SH-SY5Y (cell line): ENCODE results near the gene POLE4.

Source experiments
- GATA2 ChIP-seq: IDR thresholded peaks from 2 replicates; pipeline ENCODE4 v1.6.1; 2011; ENCODE audit warnings: mild to moderate bottlenecking, low read depth, low read length
- GATA3 ChIP-seq: IDR thresholded peaks from 2 replicates; pipeline ENCODE4 v1.6.1; 2011; ENCODE audit warnings: low read depth, mild to moderate bottlenecking, low read length, moderate library complexity

POLE4 gene

GRCh38 chr2:74931940-74932339 is 26.5 kb upstream of the POLE4 start:
- TF ChIP-seq GATA2 (no peak), GATA3 (no peak)

GRCh38 chr2:74935975-74936391 is 22.5 kb upstream of the POLE4 start:
- TF ChIP-seq GATA2 (no peak), GATA3 (no peak)

- no peak for TF ChIP-seq GATA2
- no peak for TF ChIP-seq GATA3
These were observed 21.1 kb upstream of the POLE4 start for GRCh38 chr2:74937221-74937880.

- no peak for TF ChIP-seq GATA3
- TF ChIP-seq GATA2: no peak
These were observed 20.2 kb upstream of the POLE4 start for GRCh38 chr2:74938264-74938663.

- no peak for TF ChIP-seq GATA3
These were observed 18.3 kb upstream of the POLE4 start for GRCh38 chr2:74939919-74940812.

GRCh38 chr2:74941284-74941683 is 17.2 kb upstream of the POLE4 start:
- TF ChIP-seq GATA3: no peak
- TF ChIP-seq GATA2: no peak

GRCh38 chr2:74942263-74942662 is 16.2 kb upstream of the POLE4 start:
- TF ChIP-seq GATA2 (no peak), GATA3 (no peak)

GRCh38 chr2:74944987-74945787 is 13.3 kb upstream of the POLE4 start:
- TF ChIP-seq GATA3: no peak
- TF ChIP-seq GATA2: no peak

- TF ChIP-seq GATA3 (no peak), GATA2 (no peak)
These were observed 12.6 kb upstream of the POLE4 start for GRCh38 chr2:74945788-74946331.

GRCh38 chr2:74947703-74948102 is 10.7 kb upstream of the POLE4 start:
- TF ChIP-seq GATA2 (no peak), GATA3 (no peak)

- TF ChIP-seq GATA3 (no peak), GATA2 (no peak)
These were observed 9.7 kb upstream of the POLE4 start for GRCh38 chr2:74948779-74949178.

GRCh38 chr2:74951211-74951754 is 7.2 kb upstream of the POLE4 start:
- no peak for TF ChIP-seq GATA3
- TF ChIP-seq GATA2: no peak

- TF ChIP-seq GATA2: no peak
- TF ChIP-seq GATA3: no peak
These were observed 5.9 kb upstream of the POLE4 start for GRCh38 chr2:74952575-74952974.

- TF ChIP-seq GATA2 (no peak), GATA3 (no peak)
These were observed 4.5 kb upstream of the POLE4 start for GRCh38 chr2:74953796-74954499.
